Cerebellar cortex (tissue), 1 donor: ENCODE measurements around the gene CCDC171.
"Not testable (repeated sequence)": the region's sequence is repeated elsewhere in the genome, so short reads cannot be mapped to it uniquely, and the experiment has no call there.

Experiments used
- DNase-seq: peaks from one replicate; pipeline ENCODE4 v3.0.0-alpha.2; 2015; ENCODE audit warnings: low spot score

CCDC171 gene

GRCh38 chr9:15697446-15697851, 144.6 kb downstream of the CCDC171 start:
- DNase-seq, result no peak

DNA sequence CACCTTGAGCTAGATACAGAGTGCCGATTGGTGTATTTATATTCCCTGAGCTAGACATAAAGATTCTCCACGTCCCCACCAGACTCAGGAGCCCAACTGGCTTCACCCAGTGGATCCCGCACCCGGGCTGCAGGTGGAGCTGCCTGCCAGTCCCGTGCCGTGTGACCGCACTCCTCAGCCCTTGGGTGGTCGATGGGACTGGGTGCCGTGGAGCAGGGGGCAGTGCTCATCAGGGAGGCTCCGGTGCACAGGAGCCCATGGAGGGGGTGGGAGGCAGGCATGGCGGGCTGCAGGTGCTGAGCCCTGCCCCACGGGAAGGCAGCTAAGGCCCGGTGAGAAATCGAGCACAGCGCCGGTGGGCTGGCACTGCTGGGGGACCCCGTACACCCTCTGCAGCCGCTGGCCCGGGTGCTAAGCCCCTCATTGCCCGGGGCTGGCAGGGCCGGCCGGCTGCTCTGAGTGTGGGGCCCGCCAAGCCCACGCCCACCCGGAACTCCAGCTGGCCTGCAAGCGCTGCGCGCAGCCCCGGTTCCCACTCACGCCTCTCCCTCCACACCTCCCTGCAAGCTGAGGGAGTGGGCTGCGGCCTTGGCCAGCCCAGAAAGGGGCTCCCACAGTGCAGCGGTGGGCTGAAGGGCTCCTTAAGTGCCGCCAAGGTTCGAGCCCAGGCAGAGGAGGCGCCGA, 147.2 kb downstream of the CCDC171 start:
- DNase-seq, result not testable (repeated sequence)

GRCh38 chr9:15707000-15707399, 154.2 kb downstream of the CCDC171 start:
- DNase-seq, result no peak

DNA sequence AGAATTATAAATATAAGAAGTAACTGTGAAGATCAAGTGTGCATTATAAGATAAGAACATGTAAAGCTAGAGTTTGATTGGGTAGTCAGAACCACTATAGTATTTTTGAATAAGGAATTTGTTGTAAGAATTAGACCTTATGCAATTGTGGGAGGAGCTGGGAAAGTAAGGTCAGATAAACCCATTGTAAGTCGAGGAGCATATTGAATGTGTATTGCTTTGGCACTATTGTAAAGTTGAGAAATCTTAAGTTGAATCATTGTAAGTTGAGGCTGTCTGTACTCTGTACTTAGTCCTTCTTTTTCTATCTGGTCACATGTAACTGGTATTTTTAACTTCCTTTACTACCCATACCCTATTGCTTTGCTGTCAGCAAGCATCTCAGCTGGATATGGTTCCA, 158.7 kb downstream of the CCDC171 start:
- DNase-seq, result no peak

GRCh38 chr9:15711931-15712330, 159.1 kb downstream of the CCDC171 start:
- DNase-seq, result no peak

GRCh38 chr9:15714746-15715145, 161.9 kb downstream of the CCDC171 start:
- DNase-seq, result no peak

DNA sequence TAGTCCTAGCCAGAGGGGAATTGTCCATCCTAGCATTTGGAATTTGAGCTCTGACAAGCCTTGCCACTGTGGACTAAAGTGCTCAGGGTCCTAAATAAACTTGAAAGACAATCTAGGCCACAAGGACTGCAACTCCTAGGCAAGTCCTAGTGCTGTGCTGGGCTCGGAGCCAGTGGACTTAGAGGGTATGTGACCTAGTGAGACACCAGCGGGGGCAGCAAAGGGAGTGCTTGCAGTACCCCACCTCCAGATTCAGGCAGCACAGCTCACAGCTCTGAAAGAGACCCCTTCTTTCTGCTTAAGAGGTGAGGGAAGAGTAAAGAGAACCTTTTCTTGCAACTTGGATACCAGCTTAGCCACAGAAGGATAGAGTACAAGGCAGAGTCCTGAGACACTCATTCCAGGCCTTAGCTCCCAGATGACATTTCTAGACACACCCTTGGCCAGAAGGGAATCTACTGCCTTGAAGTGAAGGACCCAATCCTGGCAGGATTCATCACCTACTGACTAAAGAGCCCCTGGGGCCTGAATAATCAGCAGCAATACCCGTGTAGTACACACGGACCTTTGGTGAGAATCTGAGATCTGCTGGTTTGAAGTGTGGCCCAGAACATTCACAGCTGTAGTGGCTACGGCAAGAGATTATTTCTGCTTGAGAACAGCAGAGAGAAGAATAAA, 164.6 kb downstream of the CCDC171 start:
- DNase-seq, result no peak

GRCh38 chr9:15718423-15718822, 165.6 kb downstream of the CCDC171 start:
- DNase-seq, result no peak

- no peak for DNase-seq
Observed at GRCh38 chr9:15720861-15721260, 168.0 kb downstream of the CCDC171 start.

DNA sequence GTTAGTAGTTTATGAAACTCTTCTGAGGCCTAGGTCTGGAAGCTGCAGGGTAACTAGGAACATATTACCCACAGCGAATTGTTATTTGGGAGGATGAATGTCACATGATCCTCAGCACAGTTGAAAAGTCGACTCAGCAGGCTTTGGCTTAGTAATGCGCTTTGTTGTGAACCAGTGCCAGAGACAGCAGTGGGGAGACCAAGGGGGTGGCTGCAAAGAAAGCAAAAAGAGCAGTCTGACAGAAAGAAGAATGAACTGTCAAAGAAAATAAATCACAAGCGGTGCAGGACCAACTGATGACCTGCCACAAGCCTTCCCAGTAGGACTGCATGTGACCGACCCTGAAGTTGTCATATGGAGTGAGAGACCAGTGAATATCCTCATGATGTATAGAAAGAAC, 170.0 kb downstream of the CCDC171 start:
- peak; percentile 40 for DNase-seq

- DNase-seq, result no peak
Observed at GRCh38 chr9:15724016-15724415, 171.2 kb downstream of the CCDC171 start.

DNA sequence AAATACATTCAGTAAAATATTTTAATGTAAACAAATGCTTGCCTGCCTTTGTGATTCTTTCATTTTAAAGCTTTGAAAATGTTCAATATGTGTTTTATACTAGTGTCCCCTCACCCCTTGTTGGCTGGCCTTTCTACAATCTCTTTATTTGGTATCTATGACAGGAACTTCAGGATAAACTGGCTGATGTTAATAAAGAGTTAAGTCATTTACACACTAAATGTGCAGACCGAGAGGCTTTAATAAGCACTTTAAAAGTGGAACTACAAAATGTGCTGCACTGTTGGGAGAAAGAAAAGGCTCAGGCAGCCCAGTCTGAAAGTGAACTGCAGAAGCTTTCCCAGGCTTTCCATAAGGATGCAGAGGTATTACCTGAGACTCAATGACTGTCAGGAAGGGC, 171.8 kb downstream of the CCDC171 start:
- DNase-seq, result no peak

GRCh38 chr9:15725953-15726352, 173.1 kb downstream of the CCDC171 start:
- DNase-seq, result no peak

- DNase-seq, result no peak
Observed at GRCh38 chr9:15729507-15729906, 176.7 kb downstream of the CCDC171 start.

GRCh38 chr9:15735083-15735857, 182.4 kb downstream of the CCDC171 start:
- no peak for DNase-seq

DNA sequence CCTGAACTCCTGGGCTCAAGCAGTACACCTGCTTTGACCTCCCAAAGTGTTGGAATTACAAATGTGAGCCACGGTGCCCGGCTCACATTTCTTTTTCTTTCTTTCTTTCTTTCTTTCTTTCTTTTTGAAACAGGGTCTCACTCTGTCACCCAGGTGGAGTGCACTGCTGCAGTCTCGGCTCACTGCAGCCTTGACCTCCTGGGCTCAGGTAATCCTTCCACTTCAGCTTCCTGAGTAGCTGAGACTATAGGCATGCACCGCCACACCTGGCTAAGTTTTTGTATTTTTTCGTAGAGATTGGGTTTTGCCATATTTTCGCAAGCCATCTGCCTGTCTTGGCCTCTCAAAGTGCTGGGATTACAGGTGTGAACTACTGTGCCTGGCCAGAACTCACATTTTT, 183.7 kb downstream of the CCDC171 start:
- no peak for DNase-seq

DNA sequence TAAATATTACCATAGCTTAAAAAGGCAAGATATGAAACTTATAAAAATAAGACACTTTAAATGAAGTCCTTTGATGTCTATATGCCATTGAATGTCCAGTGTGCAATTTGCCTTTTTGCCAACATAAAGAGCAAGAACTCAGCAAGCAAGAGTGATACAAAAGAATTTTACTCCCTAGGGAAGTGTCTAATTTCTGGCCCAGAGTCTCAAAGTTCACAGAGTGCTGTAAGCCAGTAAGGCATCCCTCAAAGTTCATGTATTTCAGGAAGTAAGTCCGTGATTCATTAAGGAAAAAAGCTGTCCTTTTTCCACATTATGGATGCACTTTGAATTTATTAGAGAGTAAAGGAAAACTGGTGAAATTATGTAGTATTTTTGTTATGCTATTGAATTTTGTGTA, 185.2 kb downstream of the CCDC171 start:
- DNase-seq, result no peak

DNA sequence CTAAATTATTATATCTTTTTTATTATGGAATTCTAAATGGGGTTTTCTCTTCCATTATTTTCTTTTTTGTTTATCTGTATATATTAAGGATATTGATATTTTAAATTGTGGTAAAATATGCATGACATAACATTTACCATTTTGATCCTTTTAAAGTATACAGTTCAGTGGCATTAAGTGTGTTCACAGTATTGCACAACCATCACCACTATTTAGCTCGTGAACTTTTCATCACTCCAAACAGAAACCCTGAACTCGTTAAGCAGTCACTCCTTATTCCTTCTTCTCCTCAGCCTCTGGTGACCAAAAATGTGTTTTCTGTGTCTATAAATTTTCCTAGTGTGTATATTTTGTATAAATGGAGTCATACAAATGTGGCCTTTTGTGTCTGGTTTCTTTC, 188.2 kb downstream of the CCDC171 start:
- no peak for DNase-seq

DNA sequence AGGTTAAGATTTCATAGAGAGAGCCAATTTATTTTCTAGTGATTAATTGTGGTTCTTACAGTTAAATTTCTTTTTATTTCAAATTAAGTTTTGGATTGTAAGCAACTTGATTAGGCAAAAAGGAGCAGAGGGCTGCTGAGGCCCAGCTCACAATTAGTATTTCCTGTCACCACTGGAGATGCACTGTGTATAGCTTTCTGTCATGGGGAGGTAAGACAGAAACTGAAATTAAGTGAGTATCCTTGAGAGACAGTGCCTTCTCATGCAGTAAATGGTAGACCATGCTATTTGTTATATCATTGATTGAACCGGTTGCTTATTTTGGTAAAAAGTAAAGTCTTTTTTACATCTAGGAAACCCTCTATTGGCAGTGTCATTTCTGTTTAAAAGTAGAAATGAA, 190.7 kb downstream of the CCDC171 start:
- DNase-seq, result no peak

- DNase-seq, result no peak
Observed at GRCh38 chr9:15744196-15744595, 191.4 kb downstream of the CCDC171 start.

DNA sequence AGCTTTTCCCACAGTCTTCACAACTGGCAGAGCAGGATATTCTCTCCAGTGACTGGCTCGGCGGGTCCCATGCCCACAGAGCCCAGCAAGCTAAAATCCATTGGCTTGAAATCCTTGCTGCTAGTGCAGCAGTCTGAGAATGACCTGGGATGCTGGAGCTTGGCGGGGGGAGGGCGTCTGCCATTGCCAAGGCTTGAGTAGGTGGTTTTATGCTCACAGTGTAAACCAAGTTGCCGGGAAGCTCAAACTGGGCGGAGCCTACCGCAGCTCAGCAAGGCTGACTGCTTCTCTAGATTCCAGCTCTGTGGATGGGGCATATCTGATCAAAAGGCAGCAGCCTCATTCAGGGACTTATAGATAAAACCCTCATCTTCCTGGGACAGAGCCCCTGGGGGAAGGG, 194.1 kb downstream of the CCDC171 start:
- DNase-seq, result no peak

GRCh38 chr9:15755660-15756059, 202.8 kb downstream of the CCDC171 start:
- no peak for DNase-seq

GRCh38 chr9:15761551-15761950, 208.7 kb downstream of the CCDC171 start:
- DNase-seq, result no peak
